ENCODE results near the gene PTP4A2. TPM values are rescaled to one million over a fixed set of nuclear protein-coding genes. Genes with fewer than 3 reads are reported as not detected.

The PTP4A2 gene
- total RNA-seq, 2 donors from 2014 or later: 240 to 332 TPM

DNA sequence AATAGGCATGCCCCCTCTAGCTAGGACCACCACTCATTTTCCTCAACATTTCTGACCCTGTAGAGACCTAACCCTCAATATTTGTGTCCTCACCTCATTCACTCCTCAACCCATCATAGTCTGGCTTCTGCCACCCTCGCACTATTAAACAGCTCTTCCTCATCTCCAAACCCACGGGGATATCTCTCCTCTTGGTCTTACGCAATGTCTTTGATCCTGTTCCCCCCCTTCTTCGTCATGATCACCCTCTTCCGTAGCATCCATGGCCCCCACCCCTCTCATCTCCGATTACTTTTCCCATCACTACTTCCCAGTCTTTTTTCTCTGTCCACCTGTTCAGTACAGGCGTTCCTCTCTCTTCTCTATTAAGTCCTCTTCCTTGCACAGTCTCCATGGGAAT lies 70.6 kb downstream of the PTP4A2 start:
- DNase-seq: no peak
- intact Hi-C loops (cut with DNase I): no loop called here
- Histone ChIP-seq H3K4me1 (no peaks in the 10 kb centered on the region), H3K27me3 (no peaks in the 10 kb centered on the region), H3K4me3 (no peak overlapping the region), H3K36me3 (no peaks in the 10 kb centered on the region), H3K9me3 (no peaks in the 10 kb centered on the region), H3K27ac (no peak overlapping the region), H3K9ac (ENCODE audit: low read depth in 2 of 2, low read length in 2 of 2) (no peak overlapping the region)
- TF ChIP-seq, protein P1, sequence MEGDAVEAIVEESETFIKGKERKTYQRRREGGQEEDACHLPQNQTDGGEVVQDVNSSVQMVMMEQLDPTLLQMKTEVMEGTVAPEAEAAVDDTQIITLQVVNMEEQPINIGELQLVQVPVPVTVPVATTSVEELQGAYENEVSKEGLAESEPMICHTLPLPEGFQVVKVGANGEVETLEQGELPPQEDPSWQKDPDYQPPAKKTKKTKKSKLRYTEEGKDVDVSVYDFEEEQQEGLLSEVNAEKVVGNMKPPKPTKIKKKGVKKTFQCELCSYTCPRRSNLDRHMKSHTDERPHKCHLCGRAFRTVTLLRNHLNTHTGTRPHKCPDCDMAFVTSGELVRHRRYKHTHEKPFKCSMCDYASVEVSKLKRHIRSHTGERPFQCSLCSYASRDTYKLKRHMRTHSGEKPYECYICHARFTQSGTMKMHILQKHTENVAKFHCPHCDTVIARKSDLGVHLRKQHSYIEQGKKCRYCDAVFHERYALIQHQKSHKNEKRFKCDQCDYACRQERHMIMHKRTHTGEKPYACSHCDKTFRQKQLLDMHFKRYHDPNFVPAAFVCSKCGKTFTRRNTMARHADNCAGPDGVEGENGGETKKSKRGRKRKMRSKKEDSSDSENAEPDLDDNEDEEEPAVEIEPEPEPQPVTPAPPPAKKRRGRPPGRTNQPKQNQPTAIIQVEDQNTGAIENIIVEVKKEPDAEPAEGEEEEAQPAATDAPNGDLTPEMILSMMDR (IDR thresholded peaks at IDR 0.05): no peak

DNA sequence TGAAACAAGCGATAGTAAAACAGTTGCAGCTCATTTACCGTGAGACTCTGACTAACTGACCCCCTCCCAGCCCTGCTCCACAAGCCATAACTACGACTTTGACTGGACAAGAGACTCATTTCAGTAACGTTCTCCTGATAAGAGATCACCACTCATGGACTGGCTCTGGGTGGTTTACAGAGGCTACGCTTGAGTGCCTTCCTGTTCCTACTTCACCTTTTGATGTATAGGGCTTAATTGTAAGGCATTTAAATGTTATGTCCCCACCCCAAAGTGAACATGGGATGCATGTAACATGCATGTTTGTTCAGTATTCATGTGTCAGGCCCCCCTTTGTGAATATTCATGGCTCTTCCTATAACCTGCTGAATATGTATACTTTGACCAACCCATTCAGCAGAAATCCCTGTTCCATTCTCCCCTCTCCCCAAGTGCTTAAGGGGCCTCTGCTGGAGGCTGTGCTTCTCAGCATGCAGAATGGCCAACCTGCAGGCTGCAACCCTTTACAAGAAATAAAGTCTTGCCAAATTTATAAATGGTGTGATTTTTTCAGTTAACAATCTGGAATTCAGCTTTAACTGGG lies 71.6 kb downstream of the PTP4A2 start:
- Histone ChIP-seq H3K4me1 (no peaks in the 10 kb centered on the region), H3K36me3 (no peaks in the 10 kb centered on the region), H3K4me3 (no peak overlapping the region), H3K9me3 (no peaks in the 10 kb centered on the region), H3K9ac (ENCODE audit: low read depth in 2 of 2, low read length in 2 of 2) (no peak overlapping the region), H3K27ac (no peak overlapping the region), H3K27me3 (no peaks in the 10 kb centered on the region)
- intact Hi-C loops (cut with DNase I): no loop called here
- DNase-seq: no peak
- TF ChIP-seq, protein P1 (IDR thresholded peaks at IDR 0.05): no peak

DNA sequence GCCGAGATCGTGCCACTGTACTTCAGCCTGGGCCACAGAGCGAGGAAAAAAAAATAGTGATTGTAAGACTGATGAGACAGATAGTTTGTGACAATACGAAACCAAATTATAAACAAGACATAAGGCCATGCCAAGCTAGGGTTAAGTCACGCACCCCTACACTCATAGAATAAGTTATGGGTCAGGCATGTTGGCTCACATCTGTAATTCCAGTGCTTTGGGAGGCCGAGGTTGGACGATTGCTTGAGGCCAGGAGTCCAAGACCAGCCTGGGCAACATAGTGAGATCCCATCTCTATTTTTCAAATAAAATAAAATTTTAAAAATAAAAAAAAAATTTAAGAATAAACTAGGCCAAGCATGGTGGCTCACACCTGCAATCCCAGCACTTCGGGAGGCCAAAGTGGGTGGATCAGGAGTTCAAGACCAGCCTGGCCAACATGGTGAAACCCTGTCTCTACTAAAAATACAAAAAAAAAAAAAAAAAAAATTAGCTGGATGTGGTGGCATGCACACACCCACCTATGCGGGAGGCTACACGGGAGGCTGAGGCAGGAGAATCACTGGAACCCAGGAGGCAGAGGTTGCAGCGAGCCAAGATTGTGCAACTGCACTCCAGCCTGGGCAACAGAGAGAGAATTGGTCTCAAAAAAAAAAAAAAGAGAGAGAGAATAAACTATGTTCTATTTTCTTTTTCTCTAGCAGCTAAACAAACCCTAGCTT lies 72.3 kb downstream of the PTP4A2 start:
- H3K4me3 ChIP-seq: no peak overlapping the region
- H3K27ac ChIP-seq: no peak overlapping the region
- DNase-seq: no peak
- no peaks in the 10 kb centered on the region for H3K4me1 ChIP-seq
- no peaks in the 10 kb centered on the region for H3K27me3 ChIP-seq
- TF ChIP-seq, protein P1 (IDR thresholded peaks at IDR 0.05): no peak
- intact Hi-C loops (cut with DNase I): no loop called here
- H3K36me3 ChIP-seq: no peaks in the 10 kb centered on the region
- H3K9me3 ChIP-seq: no peaks in the 10 kb centered on the region
- H3K9ac ChIP-seq (ENCODE audit: low read depth in 2 of 2, low read length in 2 of 2): no peak overlapping the region

DNA sequence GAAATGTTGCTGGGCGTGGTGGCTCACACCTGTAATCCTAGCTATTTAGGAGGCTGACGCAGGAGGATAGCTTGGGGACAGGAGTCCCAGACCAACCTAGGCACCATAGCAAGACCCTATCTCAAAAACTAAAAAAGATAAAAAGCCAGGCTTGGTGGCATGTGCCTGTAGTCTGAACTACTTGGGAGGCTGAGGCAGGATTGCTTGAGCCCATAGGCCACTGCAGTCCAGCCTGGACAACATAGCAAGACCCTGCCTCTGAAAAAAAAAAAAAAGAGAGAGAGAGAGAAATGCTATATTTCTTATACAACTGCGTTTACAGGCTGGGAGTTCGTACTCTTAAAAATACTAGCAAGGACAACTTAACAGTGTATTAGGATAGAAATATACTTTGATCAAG lies 76.1 kb downstream of the PTP4A2 start:
- intact Hi-C loops (cut with DNase I): no loop called here

GRCh38 chr1:31861346-31861745 lies 76.8 kb downstream of the PTP4A2 start:
- Histone ChIP-seq H3K4me3 (no peak overlapping the region), H3K9me3 (no peaks in the 10 kb centered on the region), H3K4me1 (no peaks in the 10 kb centered on the region), H3K27me3 (no peaks in the 10 kb centered on the region), H3K9ac (ENCODE audit: low read depth in 2 of 2, low read length in 2 of 2) (no peak overlapping the region), H3K36me3 (no peaks in the 10 kb centered on the region), H3K27ac (no peak overlapping the region)
- no peak for DNase-seq
- TF ChIP-seq, protein P1 (IDR thresholded peaks at IDR 0.05): no peak
- intact Hi-C loops (cut with DNase I): no loop called here

More for the DNA sequence above, 76.1 kb downstream of the PTP4A2 start:
- Histone ChIP-seq H3K36me3 (no peaks in the 10 kb centered on the region), H3K4me1 (no peaks in the 10 kb centered on the region), H3K4me3 (no peak overlapping the region), H3K27me3 (no peaks in the 10 kb centered on the region), H3K27ac (no peak overlapping the region), H3K9ac (ENCODE audit: low read depth in 2 of 2, low read length in 2 of 2) (no peak overlapping the region), H3K9me3 (no peaks in the 10 kb centered on the region)
- no peak for DNase-seq
- TF ChIP-seq, protein P1 (IDR thresholded peaks at IDR 0.05): no peak

Measured in colonic mucosa (tissue), 4 donors.